Skeletal muscle tissue (tissue), 4 donors: ENCODE measurements around the gene CFH. TPM values are rescaled to one million over a fixed set of nuclear protein-coding genes. Genes with fewer than 3 reads are reported as not detected.
"Not testable (repeated sequence)": the region's sequence is repeated elsewhere in the genome, so short reads cannot be mapped to it uniquely, and the experiment has no call there.

ENCODE experiments used
- H3K27ac ChIP-seq: one replicate; pipeline ENCODE4 v1.7.0; 2013; ENCODE audit warnings: mild to moderate bottlenecking, low read depth, low read length, inconsistent platforms
- H3K27me3 ChIP-seq, 3 donors: one replicate each; pipeline ENCODE4 v1.7.0; 2013; ENCODE audit warnings: low read length in 3 of 3; ENCODE audit not compliant: control insufficient read depth in 3 of 3, insufficient read depth in 3 of 3
- H3K36me3 ChIP-seq, 3 donors: one replicate each; pipeline ENCODE4 v1.7.0; 2013; ENCODE audit warnings: low read length in 3 of 3; ENCODE audit not compliant: control insufficient read depth in 3 of 3, insufficient read depth in 3 of 3
- H3K4me1 ChIP-seq, 3 donors: one replicate each; pipeline ENCODE4 v1.7.0; 2013; ENCODE audit warnings: low read length in 3 of 3, mild to moderate bottlenecking in 3 of 3; ENCODE audit not compliant: control insufficient read depth in 3 of 3, insufficient read depth in 3 of 3
- H3K4me3 ChIP-seq, 3 donors: one replicate each; pipeline ENCODE4 v1.7.0; 2013; ENCODE audit warnings: low read length in 3 of 3
- H3K9ac ChIP-seq, 3 donors: one replicate each; pipeline ENCODE4 v1.7.0; 2013; ENCODE audit warnings: low read length in 3 of 3, mild to moderate bottlenecking in 3 of 3, moderate library complexity in 2 of 3, low read depth in 1 of 3
- H3K9me3 ChIP-seq, 3 donors: one replicate each; pipeline ENCODE4 v1.7.0; 2013; ENCODE audit warnings: low read length in 3 of 3; ENCODE audit not compliant: control insufficient read depth in 3 of 3
- total RNA-seq: library from RNA; depleted of rRNA; stranded (reverse); fragments of >200 nt; gene quantifications from one replicate; pipeline ENCODE4 v1.2.3, GENCODE V29; 2014
- donor health status: Osteomylitis.

The CFH gene
- total RNA-seq, 1 donor from 2014 or later: 119 TPM

GRCh38 chr1:196685506-196685905 lies 33.7 kb downstream of the CFH start:
- H3K4me1 ChIP-seq: no peaks in the 10 kb centered on the region
- H3K36me3 ChIP-seq: peaks cover 0 to 16% (median 10%) of the 10 kb centered on the region in 3 donors
- no peak overlapping the region for H3K4me3 ChIP-seq
- H3K9ac ChIP-seq: no peak overlapping the region
- H3K27ac ChIP-seq: no peak overlapping the region
- no peaks in the 10 kb centered on the region for H3K27me3 ChIP-seq
- no peaks in the 10 kb centered on the region for H3K9me3 ChIP-seq

- H3K36me3 ChIP-seq: peaks cover 0 to 21% (median 11%) of the 10 kb centered on the region in 3 donors
Observed at GRCh38 chr1:196689001-196689400, 37.2 kb downstream of the CFH start.

GRCh38 chr1:196690582-196690981 lies 38.7 kb downstream of the CFH start:
- Histone ChIP-seq H3K27me3 (no peaks in the 10 kb centered on the region), H3K9ac (no peak overlapping the region), H3K9me3 (no peaks in the 10 kb centered on the region), H3K36me3 (peaks cover 0 to 17% (median 9%) of the 10 kb centered on the region in 3 donors), H3K4me3 (no peak overlapping the region), H3K4me1 (no peaks in the 10 kb centered on the region), H3K27ac (no peak overlapping the region)

More at GRCh38 chr1:196689001-196689400, 37.2 kb downstream of the CFH start:
- no peak overlapping the region for H3K4me3 ChIP-seq
- H3K27me3 ChIP-seq: no peaks in the 10 kb centered on the region
- H3K27ac ChIP-seq: no peak overlapping the region
- H3K9me3 ChIP-seq: no peaks in the 10 kb centered on the region
- no peaks in the 10 kb centered on the region for H3K4me1 ChIP-seq
- no peak overlapping the region for H3K9ac ChIP-seq

GRCh38 chr1:196698993-196699392 lies 47.1 kb downstream of the CFH start:
- Histone ChIP-seq H3K36me3 (peaks cover 2 to 3% (median 3%) of the 10 kb centered on the region in 3 donors), H3K27me3 (no peaks in the 10 kb centered on the region), H3K9me3 (no peaks in the 10 kb centered on the region), H3K9ac (no peak overlapping the region), H3K27ac (no peak overlapping the region), H3K4me3 (no peak overlapping the region), H3K4me1 (no peaks in the 10 kb centered on the region)

- no peak overlapping the region for H3K4me3 ChIP-seq
- H3K4me1 ChIP-seq: no peaks in the 10 kb centered on the region
- H3K27ac ChIP-seq: no peak overlapping the region
- H3K9me3 ChIP-seq: no peaks in the 10 kb centered on the region
- H3K9ac ChIP-seq: no peak overlapping the region
- no peaks in the 10 kb centered on the region for H3K27me3 ChIP-seq
- H3K36me3 ChIP-seq: peaks cover 0 to 3% (median 0%) of the 10 kb centered on the region in 3 donors
Observed at GRCh38 chr1:196701144-196701543, 49.3 kb downstream of the CFH start.

- H3K9me3 ChIP-seq, H3K4me1 ChIP-seq, H3K36me3 ChIP-seq, H3K9ac ChIP-seq, H3K4me3 ChIP-seq, H3K27me3 ChIP-seq, H3K27ac ChIP-seq: not testable (repeated sequence)
Observed at GRCh38 chr1:196709892-196710291, 58.0 kb downstream of the CFH start.

- no peak overlapping the region for H3K4me3 ChIP-seq
- no peaks in the 10 kb centered on the region for H3K9me3 ChIP-seq
- H3K27me3 ChIP-seq: no peaks in the 10 kb centered on the region
- H3K9ac ChIP-seq: no peak overlapping the region
- H3K27ac ChIP-seq: no peak overlapping the region
- H3K36me3 ChIP-seq: peaks cover 0 to 3% (median 2%) of the 10 kb centered on the region in 3 donors
- no peaks in the 10 kb centered on the region for H3K4me1 ChIP-seq
Observed at GRCh38 chr1:196717868-196718267, 66.0 kb downstream of the CFH start.

- H3K4me1 ChIP-seq: no peaks in the 10 kb centered on the region
Observed at GRCh38 chr1:196723325-196724185, 71.7 kb downstream of the CFH start.

GRCh38 chr1:196732526-196732925 lies 80.7 kb downstream of the CFH start:
- no peaks in the 10 kb centered on the region for H3K27me3 ChIP-seq
- no peak overlapping the region for H3K27ac ChIP-seq
- no peaks in the 10 kb centered on the region for H3K9me3 ChIP-seq
- no peaks in the 10 kb centered on the region for H3K4me1 ChIP-seq
- H3K9ac ChIP-seq: no peak overlapping the region
- no peak overlapping the region for H3K4me3 ChIP-seq
- H3K36me3 ChIP-seq: peaks cover 0 to 5% (median 3%) of the 10 kb centered on the region in 3 donors

More at GRCh38 chr1:196723325-196724185, 71.7 kb downstream of the CFH start:
- H3K27ac ChIP-seq: no peak overlapping the region
- H3K36me3 ChIP-seq: peaks cover 0 to 9% (median 2%) of the 10 kb centered on the region in 3 donors
- H3K27me3 ChIP-seq: no peaks in the 10 kb centered on the region
- no peak overlapping the region for H3K9ac ChIP-seq
- no peak overlapping the region for H3K4me3 ChIP-seq
- no peaks in the 10 kb centered on the region for H3K9me3 ChIP-seq
